AG04449 (cell line): ENCODE data around the gene RAB26.

ENCODE experiments used
- CTCF ChIA-PET: fragments of 350-600 bp; formaldehyde crosslinking; extraction: SDS; loops from one replicate; lab custom pipeline; 2021; ENCODE audit warnings: antibody characterized with exemption; lab: Yijun Ruan, JAX
- POLR2A ChIA-PET: fragments of 400-600, 350-600 bp; formaldehyde crosslinking; extraction: SDS; loops from one replicate; lab custom pipeline; 2020; ENCODE audit warnings: antibody characterized with exemption, inconsistent platforms; lab: Yijun Ruan, JAX
- DNase-seq: peaks from one replicate; pipeline ENCODE4 v3.0.0-alpha.2; 2010; ENCODE audit warnings: low read depth, low spot score
- H3K4me3 ChIP-seq: 2 replicates; pipeline ENCODE4 v1.5.1; 2011; ENCODE audit warnings: low read depth, mild to moderate bottlenecking, control low read depth, low read length
- TF ChIP-seq, protein P1 (sequence below): IDR thresholded peaks from one replicate; pipeline ENCODE4 v1.5.1; 2011; ENCODE audit warnings: mild to moderate bottlenecking, moderate library complexity, low read length, control low read depth, inconsistent platforms; ENCODE audit not compliant: insufficient read depth; ENCODE audit errors: missing control alignments

RAB26 gene

DNA sequence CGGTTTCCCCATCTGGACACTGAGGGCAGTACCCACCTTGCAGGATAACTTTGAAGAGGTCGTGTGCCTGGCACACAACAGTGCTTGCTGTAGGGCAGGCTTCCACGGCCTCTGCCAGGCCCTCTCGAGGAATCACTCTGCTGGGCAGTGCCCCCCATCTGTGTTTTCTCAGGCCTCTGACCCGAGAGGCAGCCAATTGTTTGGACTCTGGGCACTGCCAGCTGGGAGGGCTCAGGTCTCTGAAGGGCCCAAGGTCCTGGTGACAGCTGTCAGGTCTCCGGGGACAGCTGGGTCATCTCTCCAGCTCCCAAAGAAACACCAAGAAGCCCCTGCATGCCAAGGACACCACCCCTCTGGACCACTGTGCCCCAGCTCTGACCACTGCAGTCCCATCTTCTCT is 1.0 kb upstream of the RAB26 start:
- ChIA-PET POLR2A (interaction anchor here (0.6 to 2.7 kb wide), 5 partner anchors 8 to 184 kb away, joined by 3 to 36 read pairs (median 3); partner anchors contain the start of genes NTHL1, RPS2, TRAF7 and TSC2), CTCF (interaction anchor here (0.9 to 10.0 kb wide), 7 partner anchors 8 to 162 kb away, joined by 3 to 135 read pairs (median 3); partner anchors contain the start of gene NPW)
- no peak for DNase-seq
- TF ChIP-seq, protein P1, sequence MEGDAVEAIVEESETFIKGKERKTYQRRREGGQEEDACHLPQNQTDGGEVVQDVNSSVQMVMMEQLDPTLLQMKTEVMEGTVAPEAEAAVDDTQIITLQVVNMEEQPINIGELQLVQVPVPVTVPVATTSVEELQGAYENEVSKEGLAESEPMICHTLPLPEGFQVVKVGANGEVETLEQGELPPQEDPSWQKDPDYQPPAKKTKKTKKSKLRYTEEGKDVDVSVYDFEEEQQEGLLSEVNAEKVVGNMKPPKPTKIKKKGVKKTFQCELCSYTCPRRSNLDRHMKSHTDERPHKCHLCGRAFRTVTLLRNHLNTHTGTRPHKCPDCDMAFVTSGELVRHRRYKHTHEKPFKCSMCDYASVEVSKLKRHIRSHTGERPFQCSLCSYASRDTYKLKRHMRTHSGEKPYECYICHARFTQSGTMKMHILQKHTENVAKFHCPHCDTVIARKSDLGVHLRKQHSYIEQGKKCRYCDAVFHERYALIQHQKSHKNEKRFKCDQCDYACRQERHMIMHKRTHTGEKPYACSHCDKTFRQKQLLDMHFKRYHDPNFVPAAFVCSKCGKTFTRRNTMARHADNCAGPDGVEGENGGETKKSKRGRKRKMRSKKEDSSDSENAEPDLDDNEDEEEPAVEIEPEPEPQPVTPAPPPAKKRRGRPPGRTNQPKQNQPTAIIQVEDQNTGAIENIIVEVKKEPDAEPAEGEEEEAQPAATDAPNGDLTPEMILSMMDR = no peak
- no peak overlapping the region for H3K4me3 ChIP-seq

DNA sequence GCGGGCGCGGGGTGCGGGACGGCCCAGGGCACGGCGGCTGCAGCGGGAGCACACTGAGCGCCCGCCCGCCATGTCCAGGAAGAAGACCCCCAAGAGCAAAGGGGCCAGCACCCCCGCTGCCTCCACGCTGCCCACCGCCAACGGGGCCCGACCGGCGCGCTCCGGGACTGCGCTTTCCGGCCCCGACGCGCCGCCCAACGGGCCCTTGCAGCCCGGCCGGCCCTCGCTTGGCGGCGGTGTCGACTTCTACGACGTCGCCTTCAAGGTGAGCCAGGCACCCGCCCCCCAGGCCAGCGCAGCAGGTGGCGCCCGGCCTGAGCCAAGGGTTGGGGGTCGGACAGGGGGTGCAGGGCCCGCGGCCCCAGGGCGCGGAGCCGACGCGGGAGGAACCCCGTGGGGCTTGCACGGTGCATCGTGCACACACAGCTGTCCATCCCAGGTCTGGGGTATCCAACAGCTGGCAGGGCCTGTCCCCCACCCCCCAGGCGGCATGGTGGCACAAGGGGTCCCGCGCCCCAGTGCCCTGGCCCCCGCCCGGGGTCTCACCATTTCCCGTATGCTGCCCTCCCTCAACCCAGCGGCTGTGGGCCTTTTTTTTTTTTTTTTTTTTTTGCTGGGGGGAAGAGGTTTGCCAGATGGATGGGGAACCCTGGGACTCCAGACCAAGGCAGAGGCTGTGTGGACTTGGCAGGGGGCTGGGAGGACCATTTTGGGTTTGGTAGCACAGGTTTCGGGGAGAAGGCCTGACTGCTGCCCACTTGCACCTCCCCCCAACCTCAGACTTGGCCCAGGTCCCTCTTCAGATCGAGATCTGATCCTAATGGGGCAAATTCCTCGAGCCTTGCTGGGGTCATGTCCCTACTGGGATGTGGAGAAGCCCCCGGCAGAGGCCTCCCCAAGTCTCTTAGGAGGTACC is 547 bp downstream of the RAB26 start:
- TF ChIP-seq, protein P1 = no peak
- CTCF ChIA-PET = interaction anchor here (6.7 to 10.0 kb wide), 2 partner anchors 9 to 127 kb away, joined by 57 to 135 read pairs; partner anchors contain the start of gene NPW
- H3K4me3 ChIP-seq = peak overlapping the region; percentile 48
- POLR2A ChIA-PET = interaction anchor here (0.9 kb wide), 1 partner anchor 184 kb away, joined by 3 read pairs; the partner anchor contains the start of gene RPS2
- DNase-seq = no peak

DNA sequence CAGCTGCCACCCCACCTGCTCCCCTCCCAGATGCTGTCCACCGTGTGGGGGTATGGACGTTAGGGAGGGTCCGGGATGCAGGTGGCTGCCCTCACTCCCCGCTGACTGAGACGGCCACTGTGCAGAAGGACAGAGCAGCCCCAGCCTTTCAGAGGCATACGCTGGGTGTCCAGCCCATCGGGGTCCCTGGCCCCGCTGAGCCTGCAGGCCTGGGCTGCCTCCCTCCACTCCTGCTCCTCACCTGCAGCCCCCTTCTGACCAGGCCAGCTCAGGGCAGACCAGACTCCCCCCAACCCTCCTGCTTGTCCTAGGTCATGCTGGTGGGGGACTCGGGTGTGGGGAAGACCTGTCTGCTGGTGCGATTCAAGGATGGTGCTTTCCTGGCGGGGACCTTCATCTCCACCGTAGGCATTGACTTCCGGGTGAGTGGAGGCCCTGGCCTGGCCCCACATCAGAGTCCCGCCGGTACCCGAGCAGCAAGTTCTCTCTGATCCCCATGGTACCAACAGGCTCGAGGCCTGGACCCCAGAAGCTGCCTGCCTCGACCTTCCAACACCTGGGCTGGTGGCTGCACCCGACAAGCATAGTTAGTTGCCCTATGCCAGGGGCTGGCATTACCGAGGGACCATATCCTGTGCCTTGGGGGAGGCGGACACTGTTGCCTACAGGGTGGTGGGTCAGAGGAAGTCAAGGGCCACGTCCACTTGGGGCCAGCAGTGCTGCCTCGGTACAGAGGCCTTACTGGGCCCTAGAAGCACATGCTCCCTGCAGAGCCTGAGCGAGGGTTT is 1.4 kb downstream of the RAB26 start:
- POLR2A ChIA-PET = interaction anchor here (0.9 kb wide), 1 partner anchor 185 kb away, joined by 3 read pairs; the partner anchor contains the start of gene RPS2
- H3K4me3 ChIP-seq = peak overlapping the region; percentile 18; the same call in 1 of the 2 replicates
- CTCF ChIA-PET = interaction anchor here (5.9 to 6.7 kb wide), 2 partner anchors 10 to 147 kb away, joined by 38 to 57 read pairs; no protein-coding TSS in a partner anchor
- TF ChIP-seq, protein P1 = no peak
- no peak for DNase-seq

DNA sequence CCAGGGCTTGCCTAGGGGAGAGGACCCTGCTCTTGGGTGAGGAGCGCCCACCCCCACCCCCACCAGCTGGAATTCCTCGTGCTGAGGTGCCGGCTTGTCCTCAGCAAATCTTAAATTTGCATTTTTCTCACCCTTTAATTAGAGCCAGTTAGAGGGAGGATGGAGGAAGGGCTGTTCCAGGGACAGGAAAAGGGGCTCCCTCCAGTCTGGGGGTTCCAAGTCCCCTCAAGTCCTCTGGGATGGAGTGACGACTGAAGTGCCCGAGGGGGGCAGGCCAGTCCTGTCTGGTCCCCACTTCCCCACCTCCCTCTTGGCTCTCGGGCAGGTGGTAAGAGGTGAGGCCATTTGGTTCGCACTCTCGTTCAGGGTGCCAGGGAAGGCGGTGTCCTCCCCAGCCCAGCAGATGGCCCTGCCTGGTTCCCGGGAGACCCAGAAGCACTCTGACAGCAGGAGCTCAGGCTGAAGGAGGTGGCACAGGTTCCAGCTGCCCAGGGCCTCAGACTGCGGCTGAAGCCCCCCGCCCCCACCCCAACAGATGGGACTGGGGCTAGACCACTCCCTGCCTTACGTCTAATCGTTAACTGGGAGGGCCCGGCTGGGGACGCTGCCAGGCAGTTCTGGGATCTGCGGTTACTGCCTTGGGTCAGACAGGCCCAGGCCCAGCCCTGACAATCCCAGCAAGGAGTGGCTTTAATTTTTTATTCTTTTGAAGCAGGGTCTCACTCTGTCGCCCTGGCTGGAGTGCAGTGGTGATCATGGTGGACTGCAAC is 2.2 kb downstream of the RAB26 start:
- no peak overlapping the region for H3K4me3 ChIP-seq
- TF ChIP-seq, protein P1 = peak; percentile 2
- ChIA-PET POLR2A (interaction anchor here (0.7 to 1.7 kb wide), 3 partner anchors 95 to 139 kb away, joined by 3 to 4 read pairs (median 3); partner anchors contain the start of genes NTHL1 and TSC2), CTCF (interaction anchor here (0.9 to 6.7 kb wide), 5 partner anchors 10 to 222 kb away, joined by 4 to 57 read pairs (median 4); partner anchors contain the start of gene ECI1)
- DNase-seq = no peak
